Thoracic aorta (tissue), 2 donors: ENCODE results near the gene PRSS35. TPM values are rescaled to one million over a fixed set of nuclear protein-coding genes. Genes with fewer than 3 reads are reported as not detected.
"Not testable (repeated sequence)": the region's sequence is repeated elsewhere in the genome, so short reads cannot be mapped to it uniquely, and the experiment has no call there.

Source experiments
- ATAC-seq: fragments of 150-250 bp; one replicate; pipeline ENCODE4 v1.8.0; 2017; ENCODE audit warnings: low read depth; ENCODE audit not compliant: insufficient number of reproducible peaks, low FRiP score
- DNase-seq: peaks from one replicate; pipeline ENCODE4 v3.0.0-alpha.2; 2020; ENCODE audit warnings: low spot score
- H3K27ac ChIP-seq, 2 donors: fragments of 200-600 bp; sonication (generic); 1 replicate in 1 of 2; 2 replicates in 1 of 2; pipeline ENCODE4 v1.5.1; 2016; ENCODE audit warnings: mild to moderate bottlenecking in 2 of 2, moderate library complexity in 2 of 2
- H3K27me3 ChIP-seq: fragments of 200-600 bp; sonication (generic); replicated peaks from 2 replicates; pipeline ENCODE4 v1.6.0; 2016; ENCODE audit warnings: mild to moderate bottlenecking; ENCODE audit not compliant: insufficient read depth
- H3K36me3 ChIP-seq: fragments of 200-600 bp; sonication (generic); one replicate; pipeline ENCODE4 v1.5.1; 2016
- H3K4me1 ChIP-seq, 2 donors: fragments of 200-600 bp; sonication (generic); 1 replicate in 1 of 2; 2 replicates in 1 of 2; pipeline versions ENCODE4 v1.5.1 to v1.6.0; 2016; ENCODE audit warnings: low read depth in 2 of 2, mild to moderate bottlenecking in 1 of 2; ENCODE audit not compliant: control insufficient read depth in 1 of 2
- H3K4me3 ChIP-seq: fragments of 200-600 bp; sonication (generic); 2 replicates; pipeline ENCODE4 v1.5.1; 2016; ENCODE audit warnings: mild to moderate bottlenecking
- H3K9me3 ChIP-seq: fragments of 200-600 bp; sonication (generic); 2 replicates; pipeline ENCODE4 v1.5.1; 2016
- total RNA-seq, 2 donors: library from RNA; depleted of rRNA; stranded (reverse); fragments of >200 nt; gene quantifications; one replicate each; pipeline versions ENCODE4 v1.1.0 to v1.2.3, GENCODE V29; 2016
- TF ChIP-seq, protein P1 (sequence below): fragments of 200-600 bp; sonication (generic); IDR thresholded peaks from one replicate; pipeline ENCODE4 v1.5.1; 2019; ENCODE audit warnings: antibody characterized with exemption

The PRSS35 gene
- total RNA-seq, 2 donors from 2014 or later = 3.1 to 4.7 TPM

DNA sequence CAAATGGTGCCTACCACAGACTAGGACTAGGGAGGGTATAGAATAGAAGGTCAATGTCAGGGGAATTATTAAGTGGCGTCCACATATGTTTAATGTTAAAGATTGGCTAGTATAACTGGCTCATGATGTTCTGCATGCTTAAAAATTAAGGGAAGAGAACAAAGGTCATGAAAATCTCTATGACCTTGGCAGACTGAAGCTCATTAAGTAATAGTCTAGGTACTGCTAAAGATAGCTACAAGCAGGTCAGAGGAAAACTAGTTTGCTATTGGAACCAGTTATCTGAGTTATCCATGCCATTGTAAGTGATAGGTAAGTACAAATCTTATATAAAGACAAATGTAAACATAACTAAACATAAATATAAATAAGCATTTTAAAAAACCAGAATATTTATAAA, 32.9 kb upstream of the PRSS35 start:
- H3K4me1 ChIP-seq = no peaks in the 10 kb centered on the region

DNA sequence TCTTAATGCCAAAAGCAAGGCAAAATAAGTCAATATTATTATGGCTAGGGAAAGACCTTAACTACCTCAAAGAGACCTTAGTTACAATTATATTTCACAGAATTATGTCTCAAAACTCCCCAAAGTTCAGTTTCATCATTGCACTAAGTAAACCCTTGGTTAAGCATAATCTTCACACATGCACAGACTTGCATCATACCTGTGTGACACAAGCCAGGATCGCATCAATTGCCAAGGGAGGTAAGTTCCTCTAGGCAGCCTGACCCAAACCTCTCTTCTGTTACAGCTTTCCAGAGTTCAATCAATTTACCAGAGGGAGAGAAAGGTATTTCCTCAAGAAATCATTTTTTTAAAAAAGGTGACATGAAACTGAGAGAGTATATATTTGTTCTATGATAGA, 31.9 kb upstream of the PRSS35 start:
- TF ChIP-seq, protein P1, sequence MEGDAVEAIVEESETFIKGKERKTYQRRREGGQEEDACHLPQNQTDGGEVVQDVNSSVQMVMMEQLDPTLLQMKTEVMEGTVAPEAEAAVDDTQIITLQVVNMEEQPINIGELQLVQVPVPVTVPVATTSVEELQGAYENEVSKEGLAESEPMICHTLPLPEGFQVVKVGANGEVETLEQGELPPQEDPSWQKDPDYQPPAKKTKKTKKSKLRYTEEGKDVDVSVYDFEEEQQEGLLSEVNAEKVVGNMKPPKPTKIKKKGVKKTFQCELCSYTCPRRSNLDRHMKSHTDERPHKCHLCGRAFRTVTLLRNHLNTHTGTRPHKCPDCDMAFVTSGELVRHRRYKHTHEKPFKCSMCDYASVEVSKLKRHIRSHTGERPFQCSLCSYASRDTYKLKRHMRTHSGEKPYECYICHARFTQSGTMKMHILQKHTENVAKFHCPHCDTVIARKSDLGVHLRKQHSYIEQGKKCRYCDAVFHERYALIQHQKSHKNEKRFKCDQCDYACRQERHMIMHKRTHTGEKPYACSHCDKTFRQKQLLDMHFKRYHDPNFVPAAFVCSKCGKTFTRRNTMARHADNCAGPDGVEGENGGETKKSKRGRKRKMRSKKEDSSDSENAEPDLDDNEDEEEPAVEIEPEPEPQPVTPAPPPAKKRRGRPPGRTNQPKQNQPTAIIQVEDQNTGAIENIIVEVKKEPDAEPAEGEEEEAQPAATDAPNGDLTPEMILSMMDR = no peak
- Histone ChIP-seq H3K27me3 (no peaks in the 10 kb centered on the region), H3K4me1 (no peaks in the 10 kb centered on the region), H3K4me3 (no peak overlapping the region), H3K27ac (no peak overlapping the region), H3K9me3 (no peaks in the 10 kb centered on the region), H3K36me3 (no peaks in the 10 kb centered on the region)
- no peak for ATAC-seq
- DNase-seq = no peak

More for the DNA sequence above, 32.9 kb upstream of the PRSS35 start:
- Histone ChIP-seq H3K27ac (no peak overlapping the region), H3K9me3 (no peaks in the 10 kb centered on the region), H3K27me3 (no peaks in the 10 kb centered on the region), H3K4me3 (no peak overlapping the region), H3K36me3 (no peaks in the 10 kb centered on the region)
- TF ChIP-seq, protein P1 = no peak
- ATAC-seq (no peak), DNase-seq (no peak)

DNA sequence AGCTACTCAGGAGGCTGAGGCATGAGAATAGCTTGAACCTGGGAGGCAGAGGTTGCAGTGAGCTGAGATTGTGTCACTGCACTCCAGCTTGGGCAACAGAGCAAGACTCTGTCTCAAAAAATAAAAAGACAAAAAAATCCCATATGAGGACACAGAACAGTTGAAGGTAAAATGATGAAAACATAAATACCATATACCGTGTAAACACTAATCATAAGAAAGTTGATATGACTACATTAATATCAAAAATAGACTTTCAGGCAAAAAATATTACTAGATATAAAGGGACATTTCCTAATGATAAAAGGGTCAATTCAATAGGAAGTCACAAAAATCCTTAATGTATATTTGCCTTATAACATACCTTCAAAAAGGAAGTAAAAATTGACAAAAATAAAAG, 30.4 kb upstream of the PRSS35 start:
- not testable (repeated sequence) for H3K36me3 ChIP-seq, H3K27ac ChIP-seq, DNase-seq, H3K9me3 ChIP-seq, ATAC-seq, H3K27me3 ChIP-seq, H3K4me1 ChIP-seq, H3K4me3 ChIP-seq

DNA sequence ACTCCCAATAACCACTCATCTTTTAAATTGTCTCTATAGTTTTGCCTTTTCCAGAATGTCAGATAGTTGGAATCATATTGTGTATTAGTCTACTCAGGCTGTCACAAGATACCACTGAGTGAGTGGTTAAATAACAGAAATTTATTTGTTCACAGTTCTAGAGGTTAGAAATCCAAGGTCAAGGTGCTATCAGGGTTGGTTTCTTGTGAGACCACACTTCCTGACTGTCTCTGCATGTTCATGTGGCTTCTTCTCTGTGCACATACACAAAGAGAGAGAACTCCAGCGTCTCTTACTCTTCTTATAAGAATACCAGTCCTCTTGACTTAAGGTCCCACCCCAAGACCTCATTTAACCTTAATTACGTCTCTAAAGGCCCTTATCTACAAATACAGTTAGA, 23.9 kb upstream of the PRSS35 start:
- H3K27me3 ChIP-seq = no peaks in the 10 kb centered on the region
- H3K4me1 ChIP-seq = no peaks in the 10 kb centered on the region
- TF ChIP-seq, protein P1 = no peak
- H3K27ac ChIP-seq = no peak overlapping the region
- no peaks in the 10 kb centered on the region for H3K9me3 ChIP-seq
- no peak for DNase-seq
- H3K36me3 ChIP-seq = no peaks in the 10 kb centered on the region
- no peak overlapping the region for H3K4me3 ChIP-seq
- no peak for ATAC-seq

DNA sequence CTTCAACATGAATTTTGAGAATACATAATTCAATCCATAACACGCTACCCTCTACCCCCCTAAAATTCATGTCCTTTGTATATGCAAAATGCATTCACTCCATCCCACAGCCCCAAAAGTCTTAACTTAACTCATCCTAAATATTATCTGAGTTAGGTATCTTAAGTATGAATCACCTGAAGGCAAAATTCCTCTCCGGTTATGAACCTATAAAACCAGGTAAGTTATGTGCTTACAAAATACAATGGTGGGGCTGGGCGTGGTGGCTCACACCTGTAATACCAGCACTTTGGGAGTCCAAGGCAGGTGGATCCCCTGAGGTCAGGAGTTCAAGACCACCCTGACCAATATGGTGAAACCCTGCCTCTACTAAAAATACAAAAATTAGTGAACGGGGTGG, 23.5 kb upstream of the PRSS35 start:
- H3K27ac ChIP-seq = no peak overlapping the region
- TF ChIP-seq, protein P1 = no peak
- no peaks in the 10 kb centered on the region for H3K36me3 ChIP-seq
- no peak for ATAC-seq
- no peaks in the 10 kb centered on the region for H3K9me3 ChIP-seq
- no peak for DNase-seq
- H3K4me3 ChIP-seq = no peak overlapping the region
- no peaks in the 10 kb centered on the region for H3K4me1 ChIP-seq
- no peaks in the 10 kb centered on the region for H3K27me3 ChIP-seq

DNA sequence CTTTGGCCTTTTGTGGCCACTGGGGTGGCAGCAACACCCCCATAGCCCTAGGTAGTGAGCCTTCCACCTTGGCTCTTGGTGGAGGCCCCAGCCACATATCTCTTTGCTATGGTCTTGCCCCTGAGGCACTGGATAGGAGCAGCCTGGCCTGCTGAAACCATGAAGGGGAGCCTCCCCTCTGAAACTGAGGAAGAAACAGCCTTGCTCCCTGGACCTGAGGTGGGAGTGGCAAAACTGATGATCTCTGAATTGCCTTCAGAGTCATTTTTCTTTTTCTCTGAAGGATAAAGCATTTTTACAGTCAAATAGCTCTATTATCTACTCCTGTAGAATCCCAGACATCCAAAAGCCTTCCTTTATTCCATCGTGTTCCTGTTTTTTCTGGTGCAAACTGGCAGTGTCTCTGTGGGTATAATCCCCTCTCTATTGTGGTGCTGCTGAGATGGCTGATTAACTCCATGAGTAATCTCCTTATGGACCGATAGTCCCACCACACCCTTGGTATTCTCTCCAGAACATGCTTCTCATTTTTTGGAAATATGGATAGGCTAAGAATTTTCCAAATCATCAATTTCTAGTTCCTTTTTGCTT, 22.0 kb upstream of the PRSS35 start:
- no peak overlapping the region for H3K4me3 ChIP-seq
- H3K4me1 ChIP-seq = no peaks in the 10 kb centered on the region
- no peak for DNase-seq
- H3K9me3 ChIP-seq = no peaks in the 10 kb centered on the region
- no peaks in the 10 kb centered on the region for H3K27me3 ChIP-seq
- no peak for ATAC-seq
- no peaks in the 10 kb centered on the region for H3K36me3 ChIP-seq
- H3K27ac ChIP-seq = no peak overlapping the region
- TF ChIP-seq, protein P1 = no peak
